ENCODE measurements around the gene ASPHD1.
"Not testable (repeated sequence)": the region's sequence is repeated elsewhere in the genome, so short reads cannot be mapped to it uniquely, and the experiment has no call there.

Gene ASPHD1, protein sequence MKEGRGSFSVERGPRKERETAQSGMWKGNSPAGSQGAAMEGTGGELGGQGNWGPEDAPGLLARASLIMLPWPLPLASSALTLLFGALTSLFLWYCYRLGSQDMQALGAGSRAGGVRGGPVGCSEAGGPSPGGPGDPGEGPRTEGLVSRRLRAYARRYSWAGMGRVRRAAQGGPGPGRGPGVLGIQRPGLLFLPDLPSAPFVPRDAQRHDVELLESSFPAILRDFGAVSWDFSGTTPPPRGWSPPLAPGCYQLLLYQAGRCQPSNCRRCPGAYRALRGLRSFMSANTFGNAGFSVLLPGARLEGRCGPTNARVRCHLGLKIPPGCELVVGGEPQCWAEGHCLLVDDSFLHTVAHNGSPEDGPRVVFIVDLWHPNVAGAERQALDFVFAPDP

DNA sequence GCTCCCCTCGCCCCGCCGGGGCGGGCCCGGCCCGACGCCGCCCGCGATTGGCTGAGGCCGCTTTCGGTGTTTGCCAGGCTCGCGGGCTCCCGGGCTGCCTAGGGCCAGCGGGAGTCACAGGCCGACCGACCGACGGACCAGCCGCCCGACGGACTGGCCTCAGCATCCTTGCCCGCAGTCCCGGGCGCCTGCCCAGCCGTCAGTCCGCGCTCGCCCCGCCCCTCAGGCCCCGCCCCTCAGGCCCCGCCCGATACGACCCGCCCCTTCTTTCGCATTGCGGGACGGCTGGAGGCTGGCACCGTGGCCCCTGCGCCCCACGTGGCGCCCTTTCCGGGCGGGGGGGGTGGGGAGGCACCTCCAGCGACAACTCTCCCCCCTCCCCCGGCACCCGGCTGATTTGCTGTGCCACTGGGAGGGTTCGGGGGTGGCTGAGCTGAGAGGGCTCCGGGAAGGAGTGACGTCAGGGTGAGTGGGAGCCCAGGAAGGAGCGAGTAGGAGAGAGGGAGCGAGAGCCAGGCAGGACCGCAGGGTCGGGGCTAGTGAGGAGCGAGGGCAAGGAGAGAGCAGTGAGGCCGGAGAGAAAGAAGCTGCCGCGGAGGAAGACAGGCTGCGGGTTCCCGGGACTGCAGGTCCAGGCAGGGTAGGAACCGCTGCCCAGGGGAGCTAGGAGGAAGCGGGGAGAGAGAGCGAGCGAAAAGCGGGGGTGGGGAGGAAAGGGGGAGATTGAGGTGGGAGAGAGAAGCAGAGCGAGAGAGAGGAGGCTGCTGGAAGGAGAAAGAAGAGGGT is at the start of gene ASPHD1:
TSS of gene ASPHD1 (plus strand) at position 387 of the 786 bp plus-strand sequence. CDS start 484 bp downstream, outside the sequence.
- peak; percentile 73 for DNase-seq

DNA sequence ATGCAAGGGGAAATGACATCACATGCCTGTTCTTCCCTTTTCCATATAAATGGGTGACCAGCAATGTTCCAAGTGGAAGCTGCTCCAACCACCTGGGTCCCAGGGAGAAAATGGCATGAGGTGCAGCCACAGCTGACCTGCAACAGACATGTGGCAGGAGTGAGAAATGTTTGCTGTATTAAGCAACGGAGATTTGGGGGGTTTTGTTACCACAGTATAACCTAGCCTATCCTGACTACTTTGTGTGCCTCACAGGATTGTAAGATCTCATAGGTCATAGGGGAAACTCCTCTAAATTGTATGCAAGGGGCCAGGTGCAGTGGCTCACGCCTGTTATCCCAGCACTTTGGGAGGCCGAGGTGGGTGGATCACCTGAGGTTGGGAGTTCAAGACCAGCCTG is 49.3 kb upstream of the ASPHD1 start:
- no peak for DNase-seq

DNA sequence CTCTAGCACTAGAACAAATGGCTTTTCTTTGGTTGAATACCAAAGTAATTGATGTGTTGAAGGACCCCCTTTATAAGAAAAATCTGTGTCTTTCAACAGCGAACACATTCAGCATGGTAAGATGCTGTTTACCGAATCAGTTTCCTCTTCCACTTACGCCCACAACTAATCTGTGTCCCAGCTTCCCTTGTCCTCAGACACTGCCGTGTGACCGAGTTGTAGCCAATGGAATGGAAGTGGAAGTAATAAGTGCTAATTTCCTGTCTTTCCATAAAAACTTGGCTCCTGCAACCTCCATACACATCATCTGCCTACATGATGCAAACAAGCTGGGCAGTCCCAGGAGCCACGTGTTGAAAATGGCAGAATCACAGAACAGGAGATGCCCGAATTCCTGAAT is 47.6 kb upstream of the ASPHD1 start:
- DNase-seq: no peak

DNA sequence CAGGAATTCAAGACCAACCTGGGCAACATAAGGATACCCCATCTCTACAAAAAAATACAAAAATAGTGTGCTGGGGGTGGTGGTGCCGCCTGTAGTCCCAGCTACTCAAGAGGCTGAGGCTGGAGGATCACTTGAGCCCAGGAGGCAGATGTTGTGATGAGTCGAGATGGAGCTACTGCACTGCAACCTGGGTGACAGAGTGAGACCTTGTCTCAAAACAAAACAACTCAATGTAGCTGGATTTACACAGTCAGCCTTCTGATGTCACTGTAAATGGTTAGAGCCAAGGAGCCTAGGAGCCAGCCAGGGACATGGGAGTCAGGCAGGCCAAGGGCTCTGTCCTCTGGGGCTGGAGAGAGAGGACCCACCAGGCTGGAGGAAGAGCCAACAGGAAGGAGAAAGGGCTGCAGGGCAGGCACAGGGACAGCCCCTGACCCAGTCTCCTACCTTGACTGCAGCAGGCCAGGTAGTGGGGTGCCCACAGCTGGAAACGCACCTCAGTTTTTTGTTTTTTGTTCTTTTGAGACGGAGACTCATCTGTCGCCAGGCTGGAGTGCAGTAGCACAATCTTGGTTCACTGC is 45.7 kb upstream of the ASPHD1 start:
- no peak for DNase-seq

DNA sequence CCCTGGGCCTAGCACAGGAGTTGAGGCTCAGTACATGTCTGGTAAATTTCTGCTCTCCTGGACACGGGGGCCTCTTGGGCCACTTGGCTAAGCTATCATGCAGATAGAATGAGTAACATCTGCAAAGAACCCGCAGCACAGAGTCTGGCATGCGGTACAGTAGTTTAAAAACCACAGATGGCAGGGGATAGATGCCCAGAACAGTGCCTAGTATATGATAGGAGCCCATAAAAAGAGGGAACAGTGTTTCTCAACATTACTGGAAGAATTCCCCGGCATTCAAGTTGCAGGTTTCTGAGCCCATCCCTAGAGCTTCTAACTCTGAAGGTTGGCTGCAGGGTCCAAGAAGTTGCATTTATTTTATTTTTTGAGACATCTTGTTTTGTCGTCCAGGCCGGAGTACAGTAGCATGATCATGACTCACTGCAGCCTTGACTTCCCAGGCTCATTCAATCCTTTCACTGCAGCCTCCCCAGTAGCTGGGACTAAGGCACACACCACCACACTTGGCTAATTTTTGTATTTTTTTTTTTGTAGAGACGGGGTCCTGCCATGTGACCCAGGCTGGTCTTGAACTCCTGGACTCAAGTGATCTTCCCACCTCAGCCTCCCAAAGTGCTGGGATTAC is 43.0 kb upstream of the ASPHD1 start:
- DNase-seq: no peak

DNA sequence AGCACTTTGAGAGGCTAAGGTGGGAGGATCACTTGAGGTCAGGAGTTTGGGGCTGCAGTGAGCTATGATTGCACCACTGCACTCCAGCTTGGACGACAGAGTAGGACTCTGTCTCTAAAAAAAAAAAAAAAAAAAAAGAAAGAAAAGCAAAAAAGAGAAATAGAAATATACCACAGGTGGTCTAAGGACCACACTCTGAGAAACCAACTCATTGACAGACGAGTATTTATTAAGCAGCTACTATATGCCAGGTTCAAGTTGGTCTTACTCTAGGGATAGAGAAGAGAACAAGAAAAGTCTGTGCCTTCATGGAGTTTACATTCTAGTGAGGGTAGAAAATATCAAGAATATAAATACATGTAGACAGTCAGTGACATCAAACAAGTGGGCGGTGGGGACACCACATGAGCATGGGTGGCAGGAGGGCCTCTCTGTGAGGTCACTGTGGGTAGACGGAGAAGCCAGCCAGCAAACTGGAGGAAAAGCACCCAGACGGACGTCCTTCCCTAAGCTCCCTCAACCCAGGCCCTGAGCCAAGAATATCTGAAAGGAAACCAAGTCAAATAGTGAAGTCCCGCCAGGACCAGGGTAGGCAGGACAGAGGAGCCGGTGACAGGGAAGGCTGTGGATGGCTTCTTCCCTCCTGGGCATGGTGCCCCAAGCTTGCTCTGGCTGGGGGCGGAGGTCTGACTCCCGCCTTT is 42.0 kb upstream of the ASPHD1 start:
- no peak for DNase-seq

DNA sequence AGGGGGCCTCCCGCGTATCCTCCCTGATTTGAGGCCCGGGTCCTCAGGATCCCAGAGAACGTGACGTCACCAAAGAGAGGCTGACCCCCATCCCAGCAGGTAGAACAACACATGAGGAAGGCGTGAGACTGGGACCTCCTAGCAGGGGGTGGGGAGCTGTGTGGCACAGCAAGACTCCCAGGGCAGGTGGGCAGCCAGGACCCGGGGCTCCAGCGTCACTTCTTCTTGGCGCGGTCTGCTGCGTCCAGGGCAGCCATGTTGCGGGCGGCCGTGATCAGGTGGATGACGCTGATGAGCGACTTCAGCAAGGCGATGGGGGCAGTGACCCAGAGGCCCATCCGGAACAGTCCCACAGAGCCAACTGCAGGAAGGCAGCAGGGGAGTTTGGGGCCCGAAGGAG is 41.3 kb upstream of the ASPHD1 start:
- no peak for DNase-seq

DNA sequence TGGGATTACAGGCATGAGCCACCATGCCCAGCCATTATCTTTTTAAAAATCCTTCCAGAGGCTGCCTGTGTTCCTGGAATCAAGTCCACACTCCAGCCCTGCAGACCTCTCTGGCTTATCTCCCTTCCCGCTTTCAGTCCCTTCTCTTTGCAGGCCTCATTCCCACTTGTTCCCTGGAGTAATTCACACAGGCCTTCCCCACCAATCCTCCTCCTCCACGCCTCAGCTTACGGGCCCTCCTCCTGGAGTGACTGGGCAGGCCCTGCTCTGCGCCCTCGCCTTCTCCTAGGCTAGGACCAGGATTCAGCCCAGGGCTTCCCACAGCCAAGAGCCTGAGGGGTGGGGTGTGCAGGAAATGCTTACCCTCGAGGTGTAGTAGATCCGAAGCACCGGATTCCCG is 40.1 kb upstream of the ASPHD1 start:
- DNase-seq: no peak

DNA sequence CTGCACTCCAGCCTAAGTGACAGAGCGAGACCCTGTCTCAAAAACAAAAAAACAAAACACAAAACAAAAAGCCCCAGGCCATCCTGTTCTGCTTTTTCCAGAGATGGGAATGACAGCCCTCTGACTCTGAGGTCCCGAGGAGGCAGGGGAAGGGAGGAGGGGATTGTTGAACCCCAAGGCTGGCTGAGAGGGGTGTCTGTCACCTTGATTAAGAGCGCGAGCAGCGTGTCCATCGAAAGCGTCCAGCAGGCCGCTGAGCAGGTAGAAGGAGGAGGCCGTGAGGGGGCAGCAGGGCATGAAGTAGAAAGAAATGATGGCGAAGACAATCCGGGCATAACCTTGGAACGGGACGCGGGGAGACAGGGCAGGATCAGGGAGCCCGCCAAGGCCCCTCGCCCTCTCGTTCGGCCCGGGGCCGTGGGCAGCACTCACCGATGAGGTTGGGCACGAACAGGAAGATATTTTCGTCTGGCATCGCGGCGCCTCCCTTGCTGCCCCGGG is 37.9 kb upstream of the ASPHD1 start:
- DNase-seq: no peak

DNA sequence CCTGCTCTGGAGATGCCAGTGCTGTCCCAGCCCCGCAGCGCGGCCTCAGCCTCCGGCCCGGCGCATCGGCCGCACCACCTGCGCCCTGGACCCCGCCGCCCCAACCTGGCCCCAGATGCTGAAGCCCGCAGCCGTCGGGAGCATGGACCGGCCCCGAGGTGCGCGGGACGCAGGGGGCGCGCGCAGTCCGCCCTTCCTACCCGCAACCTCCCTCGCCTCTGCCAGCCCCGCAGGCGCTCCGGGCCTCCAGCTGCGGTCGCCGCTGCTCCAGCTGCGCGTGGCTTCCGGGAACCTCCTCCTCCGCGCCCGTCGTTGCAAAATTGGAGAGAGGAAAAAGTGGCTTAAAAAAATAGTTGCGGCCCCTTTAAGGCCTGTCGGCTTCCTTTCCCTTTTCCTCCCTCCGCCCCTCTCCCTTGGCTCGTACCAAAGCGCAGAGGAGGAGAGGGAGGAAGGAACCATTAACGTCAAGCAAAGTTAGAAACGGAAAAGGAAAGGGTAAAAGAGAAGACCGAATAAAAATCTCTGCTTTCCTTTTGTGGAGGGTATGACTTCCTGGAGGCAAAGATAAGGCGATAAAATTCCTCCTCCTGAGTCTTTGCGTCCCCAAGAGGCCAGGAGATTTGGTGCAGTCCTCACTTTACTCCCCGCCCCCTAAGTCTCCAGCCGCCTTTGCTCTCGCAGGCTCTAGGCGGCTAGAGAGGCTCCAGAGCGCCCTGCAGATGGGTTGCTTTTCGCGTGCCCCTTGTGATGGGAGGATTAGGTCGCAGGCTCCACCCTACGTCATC is 37.2 kb upstream of the ASPHD1 start, which contains the start of gene CDIPT:
TSS of gene CDIPT (minus strand) at position 343 of the 785 bp plus-strand sequence. CDS start 369 bp downstream, outside the sequence.
- DNase-seq: peak; percentile 97

DNA sequence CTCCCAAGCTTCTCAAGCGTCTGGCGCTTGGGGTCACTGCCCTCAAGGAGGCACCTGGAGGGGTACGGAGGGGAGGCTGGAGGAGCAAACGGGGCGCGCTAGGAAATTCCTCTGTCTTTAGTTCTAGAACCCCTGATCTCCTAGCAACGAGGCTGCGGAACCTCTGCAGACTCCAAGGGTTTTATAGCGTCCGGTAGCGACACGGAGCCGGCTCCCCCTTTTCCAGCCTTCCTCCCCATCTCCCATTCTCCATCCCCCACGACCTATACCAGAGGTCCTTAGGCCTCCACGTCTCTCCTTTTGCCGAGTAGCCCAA is 36.7 kb upstream of the ASPHD1 start:
- no peak for DNase-seq

DNA sequence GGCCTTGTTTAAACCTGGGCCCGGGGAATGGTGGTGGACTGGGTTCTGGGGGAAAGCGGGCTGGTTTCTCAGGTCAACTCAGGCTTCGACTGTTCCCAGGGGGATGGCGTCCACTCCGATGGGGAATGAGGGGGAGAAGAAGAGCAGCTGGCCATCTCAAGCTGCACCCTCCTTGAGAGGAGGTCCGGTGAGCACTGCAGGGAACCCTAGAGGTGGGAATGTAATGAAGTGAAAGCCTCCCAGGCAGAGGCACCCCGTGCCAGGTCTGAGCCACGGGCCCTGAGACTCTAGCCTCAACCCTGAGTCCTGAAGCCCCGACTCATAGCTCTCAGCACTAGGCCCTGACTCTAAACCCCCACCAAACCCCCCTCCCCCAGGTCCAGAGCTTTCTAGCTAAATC is 36.1 kb upstream of the ASPHD1 start:
- DNase-seq: no peak

DNA sequence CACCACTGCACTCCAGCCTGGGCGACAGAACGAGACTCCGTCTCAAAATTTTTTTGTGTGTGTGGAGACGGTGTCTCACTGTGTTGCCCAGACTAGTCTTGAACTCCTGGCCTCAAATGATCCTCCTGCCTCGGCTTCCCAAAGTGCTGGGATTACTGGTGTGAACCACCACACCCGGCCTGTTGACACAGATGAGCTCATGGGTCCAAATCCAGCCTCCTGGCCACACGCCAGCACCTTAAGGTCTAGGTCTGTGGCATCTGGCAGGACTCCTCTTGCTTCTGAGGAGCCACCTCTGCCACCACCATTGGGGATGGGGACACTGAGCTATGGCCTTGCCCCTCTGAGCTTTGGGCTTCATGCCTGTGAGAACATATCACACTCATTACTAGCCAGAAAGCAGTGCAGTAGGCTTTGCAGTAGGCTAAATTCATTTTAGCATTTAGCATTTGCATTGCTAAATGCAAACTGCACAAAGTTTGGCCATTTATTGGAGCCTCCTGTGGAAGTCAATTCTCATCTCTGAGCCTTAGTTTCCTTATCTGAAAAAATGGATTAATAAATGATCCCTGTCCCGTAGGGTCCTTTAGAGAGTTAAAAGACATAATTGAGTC is 31.8 kb upstream of the ASPHD1 start:
- no peak for DNase-seq

DNA sequence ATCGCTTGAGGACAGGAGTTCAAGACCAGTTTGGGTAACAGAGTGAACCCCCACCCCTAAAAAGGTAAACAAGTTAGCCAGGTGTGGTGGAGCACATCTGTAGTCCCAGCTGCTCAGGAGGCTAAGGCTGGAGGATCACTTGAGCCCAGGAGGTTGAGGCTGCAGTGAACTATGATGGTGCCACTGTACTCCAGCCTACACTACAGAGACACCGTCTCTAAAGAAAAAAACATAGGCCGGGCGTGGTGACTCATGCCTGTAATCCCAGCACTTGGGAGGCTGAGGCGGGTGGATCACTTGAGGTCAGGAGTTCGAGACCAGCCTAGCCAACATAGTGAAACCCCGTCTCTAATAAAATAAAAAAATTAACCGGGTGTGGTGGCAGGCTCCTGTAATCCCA is 31.2 kb upstream of the ASPHD1 start:
- not testable (repeated sequence) for DNase-seq

DNA sequence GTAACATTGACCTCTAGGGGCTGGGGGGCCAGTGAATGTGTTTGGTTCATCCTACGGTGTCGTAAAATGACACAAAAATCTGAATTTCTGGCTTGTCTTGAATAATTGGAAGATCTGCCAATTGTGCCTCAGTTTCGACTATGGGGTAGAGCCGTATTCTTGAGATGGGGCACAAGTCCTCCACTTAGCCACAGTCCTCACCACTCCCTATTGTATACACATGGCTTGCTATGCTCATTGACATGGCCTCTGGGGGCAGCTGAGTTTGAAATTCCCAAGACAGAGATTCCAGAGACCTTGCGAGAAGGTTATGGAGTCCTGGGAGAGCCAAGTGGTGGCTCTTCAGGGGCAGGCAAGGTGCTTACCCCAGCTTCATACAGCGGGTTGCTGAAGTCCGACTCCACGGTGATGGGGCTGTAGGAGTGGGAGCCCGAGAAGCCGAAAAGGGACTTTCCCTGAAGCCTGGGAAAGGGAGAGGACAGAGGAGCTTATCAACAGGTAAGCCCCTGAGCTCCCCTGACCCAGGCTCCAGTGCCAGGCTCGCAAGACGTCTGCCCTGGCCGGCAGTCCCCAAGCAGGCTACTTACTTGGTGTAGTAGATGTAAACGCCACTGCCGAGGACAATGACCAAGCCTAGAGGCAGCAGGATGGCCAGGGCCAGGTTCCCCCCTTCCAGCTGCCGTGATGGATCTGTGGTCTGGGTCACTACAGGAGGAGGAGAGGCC is 28.3 kb upstream of the ASPHD1 start:
- no peak for DNase-seq

DNA sequence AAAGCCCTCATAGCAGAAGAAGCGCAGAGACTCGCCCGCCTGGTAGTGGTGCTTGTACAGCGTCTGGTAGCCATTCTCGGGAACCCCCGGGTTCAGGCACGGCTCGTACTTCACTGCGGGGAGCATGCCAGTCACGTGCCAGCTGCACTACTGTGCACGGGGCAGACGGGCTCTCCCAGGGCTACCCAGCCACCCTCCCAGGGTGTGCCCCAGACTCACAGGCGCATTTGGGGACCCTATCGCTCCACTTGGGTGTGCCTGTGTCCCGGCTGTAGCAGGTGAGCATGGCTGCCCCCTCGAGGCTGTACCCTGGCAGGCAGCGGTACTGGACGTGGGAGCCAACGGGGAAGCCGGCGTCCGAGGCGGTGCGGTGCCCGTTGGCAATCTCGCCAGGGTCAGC is 27.0 kb upstream of the ASPHD1 start:
- no peak for DNase-seq

DNA sequence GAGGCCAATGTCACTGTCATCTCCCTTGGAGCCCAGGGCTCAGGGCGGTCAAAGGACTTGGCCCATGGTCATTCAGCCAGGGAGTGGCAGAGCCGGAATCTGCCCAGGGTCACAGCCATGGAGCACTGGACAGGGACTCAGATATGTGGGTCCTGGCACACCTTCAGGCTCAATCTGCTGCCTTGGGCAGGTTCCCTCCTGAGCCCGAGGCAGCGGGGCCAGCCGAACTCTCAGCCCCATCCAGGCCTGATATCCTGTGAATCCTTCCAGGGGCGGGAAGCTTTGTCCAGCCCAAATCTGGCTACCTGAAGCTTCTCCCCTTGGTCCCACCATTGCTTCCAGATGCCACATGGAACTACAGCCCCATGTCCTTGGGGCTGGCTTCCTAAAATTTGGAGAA is 25.1 kb upstream of the ASPHD1 start:
- DNase-seq: no peak

DNA sequence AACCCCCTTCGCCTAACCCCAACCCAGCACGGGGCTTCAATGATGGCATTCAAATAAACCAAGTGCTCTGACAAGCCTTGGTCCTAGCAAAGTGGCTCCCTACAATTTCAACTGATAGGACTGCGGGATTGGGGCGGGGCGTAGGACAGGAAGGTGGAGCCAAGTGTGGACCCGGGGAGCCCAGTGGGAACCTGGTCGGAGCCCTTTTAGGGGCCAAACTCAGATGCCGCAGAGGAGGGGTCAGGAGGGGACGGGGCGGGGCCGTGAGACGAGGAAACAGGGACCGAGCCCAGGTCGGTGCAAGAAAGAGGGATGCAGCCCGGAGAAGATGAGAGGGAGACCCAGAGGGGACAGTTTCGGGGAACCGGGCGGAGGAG is 24.1 kb upstream of the ASPHD1 start:
- DNase-seq: no peak

DNA sequence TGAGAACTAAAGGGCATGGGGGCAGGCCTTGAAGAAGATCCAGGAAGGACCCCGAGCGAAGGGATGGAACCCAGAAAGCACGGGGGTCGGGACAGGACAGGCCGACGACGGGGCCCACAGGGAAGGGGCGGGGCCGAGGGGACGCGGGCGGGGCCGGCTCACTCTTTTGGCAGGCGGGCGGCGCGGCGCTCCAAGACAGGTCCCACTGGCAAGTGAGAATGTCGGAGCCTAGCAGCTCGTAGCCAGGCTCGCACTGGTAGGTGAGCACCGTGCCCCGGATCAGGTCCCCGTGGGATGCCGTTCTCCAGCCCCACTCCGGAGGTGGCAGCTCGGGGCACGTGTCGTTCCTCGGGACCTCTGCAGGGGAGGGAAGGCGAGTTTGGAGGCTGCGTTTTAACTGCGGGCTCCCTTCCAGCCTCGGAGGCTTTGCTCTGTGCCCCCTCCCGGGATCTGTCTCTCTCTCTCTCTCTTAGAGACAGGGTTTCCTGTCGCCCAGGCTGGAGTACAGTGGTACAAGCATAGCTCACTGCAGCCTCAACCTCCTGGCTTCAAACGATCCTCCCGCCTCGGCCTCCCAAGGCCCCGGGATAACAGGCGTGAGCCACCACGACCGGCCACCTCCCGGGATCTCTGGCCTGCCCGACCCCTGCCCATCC is 23.6 kb upstream of the ASPHD1 start:
- DNase-seq: peak; percentile 19

Measured in activated CD4-positive, alpha-beta T cell treated with anti-CD3 and anti-CD28 coated beads, Interleukin-10, Interleukin-2, amounts not matched to agents 100 ng/mL and 50 ng/mL, durations not matched to agents 16 hours and 8 hours (primary cell).